Skeletal muscle cell (primary cell): Measurements from ENCODE around the gene OR2M5.

Experiments used
- DNase-seq: peaks from one replicate; pipeline ENCODE4 v3.0.0-alpha.2; 2010; ENCODE audit warnings: low read depth
- H3K4me3 ChIP-seq: 2 replicates; pipeline ENCODE4 v1.5.1; 2011; ENCODE audit warnings: low read depth, mild to moderate bottlenecking, control low read depth, low read length, moderate library complexity

Gene OR2M5

GRCh38 chr1:248144513-248145198 lies at the start of gene OR2M5:
Gene OR2M5, plus strand, starts transcription at chr1:248145148. Its CDS starts 0 bp downstream, at chr1:248145148.
- no peak within 1 kb of the TSS for H3K4me3 ChIP-seq
- DNase-seq, result no peak

GRCh38 chr1:248098529-248098928 lies 46.4 kb upstream of the OR2M5 start:
- H3K4me3 ChIP-seq, result no peak overlapping the region
- no peak for DNase-seq

DNA sequence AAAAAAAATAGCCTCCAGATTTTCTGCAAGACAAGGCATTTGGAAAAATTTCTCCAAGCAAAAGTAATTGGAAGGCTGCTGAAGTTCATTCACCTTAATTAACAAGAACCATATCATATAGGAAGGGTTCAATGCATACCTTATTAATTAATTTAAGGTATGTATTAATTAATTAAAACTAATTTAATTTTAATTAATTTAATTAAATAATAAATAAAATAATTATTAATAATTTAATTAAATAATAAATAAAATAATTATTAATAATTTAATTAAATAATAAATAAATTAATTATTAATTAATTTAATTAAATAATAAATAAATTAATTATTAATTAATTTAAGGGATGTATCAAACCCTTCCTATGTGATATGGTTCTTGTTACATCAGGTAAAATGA lies 42.1 kb upstream of the OR2M5 start:
- no peak for DNase-seq
- H3K4me3 ChIP-seq, result no peak overlapping the region

GRCh38 chr1:248111157-248111556 lies 33.8 kb upstream of the OR2M5 start:
- no peak overlapping the region for H3K4me3 ChIP-seq
- DNase-seq, result no peak

- DNase-seq, result no peak
- no peak overlapping the region for H3K4me3 ChIP-seq
Observed at GRCh38 chr1:248114890-248115289, 30.1 kb upstream of the OR2M5 start.

- no peak for DNase-seq
- no peak overlapping the region for H3K4me3 ChIP-seq
Observed at GRCh38 chr1:248127653-248128052, 17.3 kb upstream of the OR2M5 start.

DNA sequence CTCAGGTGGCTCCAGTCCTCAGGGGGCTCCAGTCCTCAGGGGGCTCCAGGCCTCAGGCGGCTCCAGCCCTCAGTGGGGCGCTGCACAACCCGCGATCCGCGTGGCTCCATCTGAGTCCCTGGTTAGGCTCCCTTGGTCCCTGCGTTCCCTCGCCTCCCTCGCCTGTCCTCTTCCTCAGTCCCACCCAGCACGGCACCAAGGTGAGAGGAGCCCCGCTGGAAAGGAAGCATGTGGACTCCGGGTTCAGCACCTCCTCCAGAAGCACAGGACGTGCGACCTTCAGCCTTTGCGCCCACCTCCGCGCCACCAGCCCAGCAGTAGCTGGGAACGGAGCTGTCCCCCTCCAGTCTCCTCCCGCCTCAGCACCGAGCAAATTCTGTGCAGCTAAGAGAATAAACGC lies 8.1 kb upstream of the OR2M5 start:
- no peak for DNase-seq
- H3K4me3 ChIP-seq, result no peak overlapping the region

DNA sequence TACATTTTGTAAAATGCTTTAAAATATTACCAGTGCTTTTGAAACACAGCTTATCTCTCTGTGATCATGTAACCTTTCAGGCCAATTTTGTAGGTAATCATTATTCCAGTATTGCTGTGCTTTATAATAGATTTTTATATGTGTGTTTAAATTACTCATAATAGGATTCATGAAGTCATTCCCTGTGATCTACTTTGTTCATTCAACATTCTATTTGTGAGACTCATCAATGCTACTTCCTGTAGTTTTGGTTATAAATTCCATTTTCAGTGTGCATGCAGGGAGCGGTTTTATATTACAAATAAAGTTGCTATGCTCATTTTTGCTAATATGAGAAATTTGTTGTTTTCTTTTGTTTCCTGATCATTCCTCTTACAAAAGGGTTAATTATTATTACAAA lies 4.1 kb upstream of the OR2M5 start:
- H3K4me3 ChIP-seq, result no peak overlapping the region
- no peak for DNase-seq

DNA sequence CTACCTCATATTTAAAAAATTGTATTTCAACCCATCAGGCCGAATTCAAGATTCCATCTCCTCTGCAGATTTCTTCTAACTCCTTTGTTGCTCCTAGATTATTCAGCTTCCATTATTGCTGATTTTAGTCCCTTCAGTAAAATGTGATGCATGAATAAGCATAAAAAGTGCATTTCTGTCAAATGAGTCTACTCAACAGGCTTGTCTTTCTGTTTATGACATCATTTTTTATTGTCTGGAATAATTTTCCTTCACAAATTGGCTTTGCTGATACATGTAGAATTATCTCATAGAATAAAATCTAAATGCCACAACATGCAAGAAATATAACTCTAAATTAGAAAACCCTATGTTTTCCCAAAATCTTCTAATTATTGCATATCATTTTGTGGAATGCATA lies 1.6 kb upstream of the OR2M5 start:
- no peak for DNase-seq

GRCh38 chr1:248152056-248152827 lies 7.3 kb downstream of the OR2M5 start:
- no peak overlapping the region for H3K4me3 ChIP-seq
- no peak for DNase-seq

More for the DNA sequence above, 1.6 kb upstream of the OR2M5 start:
- H3K4me3 ChIP-seq, result no peak overlapping the region

DNA sequence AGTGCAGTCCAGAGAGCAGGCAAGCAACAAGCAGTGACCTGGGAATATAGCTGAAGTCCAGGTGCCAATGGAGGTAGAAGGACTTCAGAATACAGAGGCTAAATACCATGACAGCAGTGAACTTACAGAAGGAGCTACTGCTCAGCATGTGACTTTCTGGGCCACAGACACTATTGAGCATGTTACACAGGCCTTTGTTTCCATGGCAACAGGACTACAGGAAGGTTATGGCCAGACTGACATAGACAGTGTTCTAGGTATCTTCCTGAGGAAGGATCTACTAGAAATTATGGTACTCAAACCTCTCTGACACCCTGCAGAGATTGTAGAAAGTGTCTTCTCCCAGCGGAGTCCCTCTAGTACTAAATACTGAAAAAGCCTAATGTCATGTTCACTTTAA lies 11.0 kb downstream of the OR2M5 start:
- no peak overlapping the region for H3K4me3 ChIP-seq
- no peak for DNase-seq

- no peak overlapping the region for H3K4me3 ChIP-seq
- no peak for DNase-seq
Observed at GRCh38 chr1:248158758-248159157, 13.8 kb downstream of the OR2M5 start.

DNA sequence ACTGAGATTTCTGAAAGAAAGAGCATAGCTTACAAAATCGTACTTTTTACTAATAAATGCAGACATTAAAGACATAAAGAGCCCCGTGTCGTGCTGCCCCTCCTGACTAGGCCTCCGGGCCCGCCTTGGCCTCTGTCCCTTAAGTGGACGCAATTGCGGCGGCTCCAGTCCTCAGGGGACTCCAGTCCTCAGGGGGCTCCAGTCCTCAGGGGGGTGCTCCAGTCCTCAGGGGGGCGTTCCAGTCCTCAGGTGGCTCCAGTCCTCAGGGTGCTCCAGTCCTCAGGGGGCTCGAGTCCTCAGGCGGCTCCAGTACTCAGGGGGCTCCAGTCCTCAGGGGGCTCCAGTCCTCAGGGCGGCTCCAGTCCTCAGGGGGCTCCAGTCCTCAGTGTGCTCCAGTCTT lies 19.1 kb downstream of the OR2M5 start:
- no peak for DNase-seq

DNA sequence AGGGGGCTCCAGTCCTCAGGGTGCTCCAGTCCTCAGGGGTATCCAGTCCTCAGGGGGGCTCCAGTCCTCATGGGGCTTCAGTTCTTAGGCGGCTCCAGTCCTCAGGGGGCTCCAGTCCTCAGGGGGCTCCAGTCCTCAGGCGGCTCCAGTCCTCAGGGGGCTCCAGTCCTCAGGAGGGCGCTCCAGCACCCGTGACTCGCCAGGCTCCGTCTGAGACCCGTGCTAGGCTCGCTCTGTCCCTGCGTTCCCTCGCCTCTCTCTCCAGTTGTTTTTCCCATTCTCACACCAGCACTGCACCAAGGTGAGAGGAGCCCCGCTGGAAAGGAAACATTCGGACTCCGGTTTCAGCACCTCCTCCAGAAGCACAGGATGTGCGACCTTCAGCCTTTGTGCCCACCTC lies 20.2 kb downstream of the OR2M5 start:
- no peak for DNase-seq
- no peak overlapping the region for H3K4me3 ChIP-seq

More for the DNA sequence above, 19.1 kb downstream of the OR2M5 start:
- no peak overlapping the region for H3K4me3 ChIP-seq

DNA sequence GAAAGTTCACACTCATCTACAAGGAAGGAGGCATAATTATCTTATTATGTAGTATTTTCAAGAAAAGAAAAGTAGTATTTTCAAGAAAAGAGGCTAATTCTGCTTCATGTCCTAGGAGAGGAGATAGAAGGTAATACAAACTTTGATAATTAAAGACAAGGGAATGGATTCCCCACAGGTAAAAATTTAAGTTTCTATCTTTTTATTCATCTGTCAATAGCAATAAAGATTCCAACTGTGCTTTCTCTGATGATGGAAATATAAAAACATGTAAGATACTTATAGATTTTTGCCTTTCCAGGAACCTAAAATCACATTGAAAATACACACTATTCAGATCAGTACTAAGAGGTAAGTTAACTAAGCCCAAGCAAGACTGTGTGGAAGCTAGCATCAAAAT lies 29.6 kb downstream of the OR2M5 start, which contains the start of gene OR2M2:
TSS of gene OR2M2 (plus strand) at position 301 of the 400 bp plus-strand sequence. CDS start 5,165 bp downstream, outside the sequence.
- no peak within 1 kb of the TSS for H3K4me3 ChIP-seq
- no peak for DNase-seq

DNA sequence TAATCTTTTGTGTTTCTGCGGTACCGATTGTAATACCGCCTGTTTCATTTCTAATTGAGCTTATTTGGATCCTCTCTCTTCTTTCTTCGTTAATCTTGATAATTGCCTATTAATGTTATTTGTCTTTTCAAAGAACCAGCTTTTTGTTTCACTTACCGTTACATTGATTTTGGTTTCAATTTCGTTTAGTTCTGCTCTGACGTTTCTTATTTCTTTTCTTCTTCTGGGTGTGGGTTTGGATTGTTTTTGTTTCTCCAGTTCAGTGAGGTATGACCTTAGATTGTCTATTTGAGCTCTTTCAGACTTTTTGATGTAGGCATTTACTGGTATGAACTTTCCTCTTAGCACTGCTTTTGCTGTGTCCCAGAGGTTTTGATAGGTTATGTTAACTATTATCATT lies 39.0 kb downstream of the OR2M5 start:
- no peak overlapping the region for H3K4me3 ChIP-seq
- no peak for DNase-seq

- H3K4me3 ChIP-seq, result no peak overlapping the region
- no peak for DNase-seq
Observed at GRCh38 chr1:248187363-248187762, 42.4 kb downstream of the OR2M5 start.

DNA sequence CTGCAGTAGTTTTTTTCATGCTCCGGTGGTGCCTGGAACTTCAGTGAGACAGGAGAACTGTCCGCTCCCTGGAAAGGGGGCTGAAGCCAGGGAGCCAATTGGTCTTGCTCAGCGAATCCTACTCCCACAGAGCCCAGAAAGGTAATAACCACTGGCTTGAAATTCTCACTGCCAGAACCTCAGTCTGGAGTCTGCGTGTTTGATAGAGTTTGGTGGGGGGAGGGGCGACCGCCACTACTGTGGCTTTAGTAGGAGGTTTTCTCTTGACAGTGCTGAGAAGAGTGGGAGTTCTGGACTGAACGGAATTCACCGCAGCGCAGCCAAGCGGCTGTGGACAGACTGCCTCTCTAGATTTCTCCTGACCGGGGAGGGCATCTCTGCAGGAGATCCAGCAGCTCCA lies 44.1 kb downstream of the OR2M5 start:
- no peak for DNase-seq
- no peak overlapping the region for H3K4me3 ChIP-seq

DNA sequence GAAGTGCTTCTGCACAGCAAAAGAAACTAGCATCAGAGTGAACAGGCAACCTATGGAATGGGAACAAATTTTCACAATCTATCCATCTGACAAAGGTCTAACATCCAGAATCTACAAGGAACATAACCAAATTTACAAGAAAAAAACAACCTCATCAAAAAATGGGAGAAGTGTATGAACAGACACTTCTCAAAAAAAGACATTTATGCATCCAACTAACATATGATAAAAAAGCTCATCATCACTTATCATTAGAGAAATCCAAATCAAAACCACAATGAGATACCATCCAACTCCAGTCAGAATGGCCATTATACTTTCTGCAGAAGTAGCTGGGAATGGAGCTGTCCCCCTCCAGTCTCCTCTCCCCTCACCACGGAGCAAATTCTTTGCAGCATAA lies 49.2 kb downstream of the OR2M5 start:
- H3K4me3 ChIP-seq, result no peak overlapping the region
- DNase-seq, result no peak
